SIG-M5 (cell line): Measurements from ENCODE around the gene LRRC8D.
"Not testable (repeated sequence)": the region's sequence is repeated elsewhere in the genome, so short reads cannot be mapped to it uniquely, and the experiment has no call there.

Source experiments
- DNase-seq: peaks from one replicate; lab custom pipeline; 2025; lab: John Stamatoyannopoulos, UW

LRRC8D gene

DNA sequence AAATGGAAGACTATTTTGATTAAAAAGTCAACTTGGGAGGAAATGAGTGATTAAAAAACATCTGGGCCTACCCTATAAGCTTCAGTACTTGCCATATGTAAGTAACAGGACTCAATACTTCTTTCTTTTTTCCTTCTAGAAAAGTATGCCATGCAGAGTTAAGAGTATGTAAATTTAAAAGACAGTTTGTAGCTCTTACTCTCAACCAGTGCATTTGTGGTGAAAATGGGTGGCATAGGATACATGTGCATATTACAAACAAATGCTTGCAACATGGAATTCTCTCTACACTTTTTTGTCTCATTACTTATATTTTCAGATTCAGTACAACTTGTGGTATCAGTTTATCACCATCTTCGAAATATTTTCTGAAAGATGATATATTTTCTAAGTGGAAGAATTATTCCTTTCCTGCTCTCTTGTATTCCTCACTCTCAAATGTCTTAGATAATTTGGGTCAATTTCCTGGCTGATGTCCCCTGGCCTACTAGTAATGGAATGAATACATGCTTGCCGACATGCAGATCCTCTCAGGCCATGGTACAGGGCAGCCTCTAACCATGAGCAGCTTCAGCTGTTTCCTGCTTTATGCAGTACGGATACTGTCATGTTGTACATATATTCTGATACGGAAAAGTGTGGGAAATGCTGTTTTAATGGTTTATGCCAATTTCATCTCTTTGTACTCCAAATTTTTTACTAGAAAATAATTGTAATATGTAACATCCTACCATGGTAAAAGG lies 92.7 kb downstream of the LRRC8D start:
- no peak for DNase-seq

GRCh38 chr1:89917353-89917752 lies 96.5 kb downstream of the LRRC8D start:
- no peak for DNase-seq

- DNase-seq: no peak
Observed at GRCh38 chr1:89918127-89918793, 97.4 kb downstream of the LRRC8D start.

DNA sequence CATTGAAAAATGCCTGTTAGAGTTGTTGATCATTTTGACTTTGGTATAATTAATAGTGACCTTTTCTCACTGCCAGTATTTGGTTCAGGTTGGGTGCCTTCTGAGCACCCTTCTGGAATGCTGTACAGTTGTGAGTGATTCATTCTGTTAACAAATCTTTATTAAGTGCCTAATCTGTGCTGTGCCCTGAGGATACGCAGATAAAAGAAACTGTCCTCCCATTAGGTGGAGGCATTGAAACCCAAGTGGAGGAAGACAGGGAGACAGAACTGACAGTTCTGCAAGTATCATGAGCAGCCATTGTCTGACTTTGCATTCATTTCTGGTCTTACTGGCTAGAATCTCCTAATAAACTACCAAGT lies 97.9 kb downstream of the LRRC8D start:
- DNase-seq: no peak

DNA sequence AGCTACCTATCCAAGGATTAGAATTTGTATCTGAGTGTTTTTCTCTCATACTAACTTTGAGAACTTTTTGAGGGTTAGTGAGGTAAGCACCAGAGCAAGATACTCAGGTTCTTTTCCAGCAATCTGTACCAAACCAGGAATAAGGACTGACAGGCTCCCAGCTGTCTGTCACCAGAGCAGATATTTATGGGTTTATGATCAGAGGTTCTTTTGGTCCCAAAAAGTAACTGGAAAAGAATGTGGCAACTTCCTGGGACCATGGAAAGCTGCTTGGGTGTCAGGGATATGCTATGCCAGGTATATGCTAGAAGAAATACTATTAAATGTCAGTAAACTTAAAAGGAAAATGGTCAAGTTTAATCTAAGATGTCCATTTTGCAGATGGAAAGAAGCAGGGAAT lies 98.3 kb downstream of the LRRC8D start:
- DNase-seq: no peak

- no peak for DNase-seq
Observed at GRCh38 chr1:89922911-89923310, 102.1 kb downstream of the LRRC8D start.

- DNase-seq: no peak
Observed at GRCh38 chr1:89923517-89923916, 102.7 kb downstream of the LRRC8D start.

GRCh38 chr1:89924075-89924474 lies 103.2 kb downstream of the LRRC8D start:
- not testable (repeated sequence) for DNase-seq

DNA sequence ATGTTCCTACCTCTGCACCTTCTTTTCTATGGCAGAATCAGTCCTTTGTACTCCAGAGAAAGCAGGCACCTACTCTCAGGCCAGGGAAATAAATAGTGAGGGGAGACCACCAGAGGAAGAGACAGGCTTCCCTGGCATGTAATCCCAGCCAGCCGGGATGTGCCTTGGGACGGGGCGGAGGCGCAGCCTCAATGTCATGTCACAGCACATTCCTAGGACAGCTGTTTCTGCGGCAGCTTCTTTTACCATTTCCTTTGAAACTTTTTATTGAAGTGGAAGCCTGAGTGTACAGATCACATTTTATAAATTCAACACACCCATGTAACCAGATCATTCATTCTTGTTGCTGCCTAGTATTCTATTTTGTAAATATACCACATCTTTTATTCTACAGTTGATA lies 106.2 kb downstream of the LRRC8D start:
- DNase-seq: no peak

DNA sequence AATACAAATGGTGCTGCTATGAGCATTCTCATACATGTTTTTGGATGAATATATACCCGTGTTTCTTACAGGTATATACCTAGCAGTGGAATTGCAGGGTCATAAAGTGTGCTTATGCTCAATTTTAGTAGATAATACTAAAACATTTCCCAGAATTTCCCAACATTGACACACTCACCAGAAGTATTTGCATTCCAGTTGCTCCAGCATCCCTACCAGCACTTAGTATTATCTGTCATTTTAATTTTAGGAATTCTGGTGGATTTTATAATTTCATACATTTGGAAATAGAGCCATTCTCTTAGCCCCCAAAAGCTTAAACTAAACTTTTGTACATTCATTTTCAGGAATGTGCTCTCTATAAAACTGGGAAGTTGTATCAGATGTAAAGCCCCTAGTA lies 106.6 kb downstream of the LRRC8D start:
- no peak for DNase-seq

DNA sequence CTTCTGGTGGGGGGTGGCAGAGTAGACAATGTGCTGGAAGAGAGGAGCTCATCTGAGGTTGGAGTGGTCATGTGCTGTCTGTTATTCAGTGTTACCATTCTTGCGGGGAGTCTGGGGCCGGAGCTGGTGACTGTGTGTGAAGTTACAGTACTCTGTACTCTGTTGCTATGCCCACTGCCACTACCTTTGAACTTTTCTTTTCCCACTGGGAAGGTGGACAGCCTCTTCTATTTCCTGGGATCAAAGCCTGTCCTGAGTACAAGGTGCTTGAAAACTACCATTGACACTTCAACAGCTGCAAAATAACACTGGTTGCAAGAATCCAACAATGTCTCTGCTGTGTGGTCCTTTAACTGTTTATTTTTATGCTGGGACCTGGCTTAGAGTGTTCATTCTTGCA lies 107.7 kb downstream of the LRRC8D start:
- DNase-seq: no peak

DNA sequence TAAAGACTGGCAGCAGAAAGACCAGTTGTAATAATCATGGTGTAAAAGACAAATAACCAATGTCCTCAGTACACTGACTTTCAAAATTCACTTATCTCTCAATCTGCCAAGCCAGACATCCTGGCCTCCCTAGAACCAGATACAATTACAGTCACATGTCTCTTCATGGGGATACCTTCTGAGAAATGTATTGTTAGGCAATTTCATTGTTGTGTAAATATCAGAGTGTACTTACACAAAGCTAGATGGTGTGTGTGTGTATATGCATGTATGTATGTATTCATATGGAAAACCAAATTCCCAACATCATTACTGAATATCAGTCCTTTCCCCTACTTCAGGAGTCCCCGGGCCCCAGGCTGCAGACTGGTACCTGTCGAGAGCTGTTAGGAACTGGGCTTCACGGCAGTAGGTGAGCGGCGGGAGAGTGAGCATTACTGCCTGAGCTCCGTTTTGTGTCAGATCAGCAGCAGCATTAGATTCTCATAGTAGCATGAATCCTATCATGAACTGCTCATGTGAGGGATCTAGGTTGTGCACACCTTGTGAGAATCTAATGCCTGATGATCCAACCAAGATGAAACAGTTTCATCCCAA lies 108.7 kb downstream of the LRRC8D start:
- DNase-seq: no peak

- DNase-seq: no peak
Observed at GRCh38 chr1:89930579-89930978, 109.7 kb downstream of the LRRC8D start.

GRCh38 chr1:89931964-89932363 lies 111.1 kb downstream of the LRRC8D start:
- no peak for DNase-seq

- DNase-seq: no peak
Observed at GRCh38 chr1:89932598-89933364, 111.9 kb downstream of the LRRC8D start.

DNA sequence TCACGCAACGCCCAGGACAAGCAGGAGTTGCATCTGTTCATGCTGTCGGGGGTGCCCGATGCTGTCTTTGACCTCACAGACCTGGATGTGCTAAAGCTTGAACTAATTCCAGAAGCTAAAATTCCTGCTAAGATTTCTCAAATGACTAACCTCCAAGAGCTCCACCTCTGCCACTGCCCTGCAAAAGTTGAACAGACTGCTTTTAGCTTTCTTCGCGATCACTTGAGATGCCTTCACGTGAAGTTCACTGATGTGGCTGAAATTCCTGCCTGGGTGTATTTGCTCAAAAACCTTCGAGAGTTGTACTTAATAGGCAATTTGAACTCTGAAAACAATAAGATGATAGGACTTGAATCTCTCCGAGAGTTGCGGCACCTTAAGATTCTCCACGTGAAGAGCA lies 113.6 kb downstream of the LRRC8D start:
- DNase-seq: no peak

- DNase-seq: no peak
Observed at GRCh38 chr1:89935235-89935634, 114.4 kb downstream of the LRRC8D start.

DNA sequence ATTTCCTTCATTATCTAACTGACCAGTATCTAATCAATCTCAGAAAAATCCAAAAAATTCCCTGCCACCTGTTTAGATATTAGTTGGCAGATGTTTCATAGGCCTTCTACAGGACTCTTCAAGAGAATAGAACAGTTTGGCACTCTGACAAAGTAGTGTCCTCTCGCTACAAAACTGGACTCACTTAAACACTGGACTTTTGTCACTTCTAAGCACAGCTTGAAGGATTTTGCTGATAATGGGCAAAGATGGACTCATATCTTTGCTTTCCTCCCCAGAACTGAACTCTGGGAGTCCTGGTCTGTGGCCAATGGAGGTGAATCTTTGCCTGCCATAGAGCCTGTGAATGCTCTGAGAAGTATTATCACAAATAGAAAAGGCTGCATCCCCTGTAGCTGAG lies 115.9 kb downstream of the LRRC8D start:
- DNase-seq: no peak

GRCh38 chr1:89938171-89939055 lies 117.6 kb downstream of the LRRC8D start:
- DNase-seq: no peak

- no peak for DNase-seq
Observed at GRCh38 chr1:89939059-89939570, 118.3 kb downstream of the LRRC8D start.

DNA sequence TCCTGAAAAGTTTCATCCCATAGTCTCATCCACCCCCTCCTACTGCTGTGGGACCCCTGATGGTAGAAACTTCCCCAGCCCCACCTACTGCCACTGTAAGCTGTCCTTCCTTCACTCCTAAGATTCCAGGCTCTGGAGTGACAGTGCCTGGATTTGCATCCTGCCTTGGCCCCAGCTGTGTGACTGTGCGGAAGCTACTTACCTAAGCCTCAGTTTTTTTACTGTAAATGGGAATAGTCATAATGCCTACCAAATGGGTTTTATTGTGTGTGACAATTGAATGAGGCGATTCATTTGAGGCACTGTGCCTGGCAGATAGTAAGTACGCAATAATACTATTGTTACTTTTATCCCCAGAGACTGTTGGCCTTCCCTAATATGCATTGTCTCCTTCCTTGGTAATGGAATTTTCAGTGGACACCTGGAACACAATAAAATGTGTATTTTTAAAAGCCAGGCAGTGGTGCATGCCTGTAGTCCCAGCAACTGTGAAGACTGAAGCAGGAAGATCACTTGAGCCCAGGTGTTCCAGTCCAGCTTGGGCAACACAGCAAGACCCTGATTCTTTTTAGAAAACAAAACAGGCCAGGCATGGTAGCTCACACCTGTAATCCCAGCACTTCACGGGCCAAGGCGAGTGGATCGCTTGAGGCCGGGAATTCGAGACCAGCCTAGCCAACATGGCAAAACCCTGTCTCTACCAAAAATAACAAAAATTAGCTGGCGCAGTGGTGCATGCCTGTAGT lies 119.0 kb downstream of the LRRC8D start:
- no peak for DNase-seq
